ENCODE results near the gene CERS4.
"Not testable (repeated sequence)": the region's sequence is repeated elsewhere in the genome, so short reads cannot be mapped to it uniquely, and the experiment has no call there.

The CERS4 gene

GRCh38 chr19:8244442-8244841 is 35.3 kb downstream of the CERS4 start:
- DNase-seq: no peak

- DNase-seq: no peak
Measured at GRCh38 chr19:8245869-8246835, 37.0 kb downstream of the CERS4 start.

- DNase-seq: not testable (repeated sequence)
Measured at GRCh38 chr19:8247129-8247890, 38.1 kb downstream of the CERS4 start.

GRCh38 chr19:8248348-8249328 is 39.5 kb downstream of the CERS4 start:
- no peak for DNase-seq

GRCh38 chr19:8250596-8250995 is 41.4 kb downstream of the CERS4 start:
- DNase-seq: no peak

GRCh38 chr19:8251025-8251472 is 41.9 kb downstream of the CERS4 start:
- no peak for DNase-seq

- DNase-seq: peak; percentile 90
Measured at GRCh38 chr19:8252922-8253589, 43.9 kb downstream of the CERS4 start.

GRCh38 chr19:8253678-8254077 is 44.5 kb downstream of the CERS4 start:
- no peak for DNase-seq

- no peak for DNase-seq
Measured at GRCh38 chr19:8254286-8255001, 45.3 kb downstream of the CERS4 start.

- DNase-seq: no peak
Measured at GRCh38 chr19:8255426-8256125, 46.4 kb downstream of the CERS4 start.

- DNase-seq: no peak
Measured at GRCh38 chr19:8256276-8257051, 47.3 kb downstream of the CERS4 start.

- DNase-seq: no peak
Measured at GRCh38 chr19:8257052-8257443, 47.9 kb downstream of the CERS4 start.

GRCh38 chr19:8259142-8259921 is 50.2 kb downstream of the CERS4 start:
- DNase-seq: no peak

- no peak for DNase-seq
Measured at GRCh38 chr19:8259922-8260247, 50.7 kb downstream of the CERS4 start.

- DNase-seq: no peak
Measured at GRCh38 chr19:8261347-8261746, 52.2 kb downstream of the CERS4 start.

GRCh38 chr19:8261881-8262280 is 52.7 kb downstream of the CERS4 start:
- DNase-seq: no peak

GRCh38 chr19:8262431-8262830 is 53.3 kb downstream of the CERS4 start:
- no peak for DNase-seq

GRCh38 chr19:8264248-8264647 is 55.1 kb downstream of the CERS4 start:
- DNase-seq: not testable (repeated sequence)

GRCh38 chr19:8265872-8266271 is 56.7 kb downstream of the CERS4 start:
- no peak for DNase-seq
